ENCODE measurements around the gene CACNA1C.

CACNA1C gene

DNA sequence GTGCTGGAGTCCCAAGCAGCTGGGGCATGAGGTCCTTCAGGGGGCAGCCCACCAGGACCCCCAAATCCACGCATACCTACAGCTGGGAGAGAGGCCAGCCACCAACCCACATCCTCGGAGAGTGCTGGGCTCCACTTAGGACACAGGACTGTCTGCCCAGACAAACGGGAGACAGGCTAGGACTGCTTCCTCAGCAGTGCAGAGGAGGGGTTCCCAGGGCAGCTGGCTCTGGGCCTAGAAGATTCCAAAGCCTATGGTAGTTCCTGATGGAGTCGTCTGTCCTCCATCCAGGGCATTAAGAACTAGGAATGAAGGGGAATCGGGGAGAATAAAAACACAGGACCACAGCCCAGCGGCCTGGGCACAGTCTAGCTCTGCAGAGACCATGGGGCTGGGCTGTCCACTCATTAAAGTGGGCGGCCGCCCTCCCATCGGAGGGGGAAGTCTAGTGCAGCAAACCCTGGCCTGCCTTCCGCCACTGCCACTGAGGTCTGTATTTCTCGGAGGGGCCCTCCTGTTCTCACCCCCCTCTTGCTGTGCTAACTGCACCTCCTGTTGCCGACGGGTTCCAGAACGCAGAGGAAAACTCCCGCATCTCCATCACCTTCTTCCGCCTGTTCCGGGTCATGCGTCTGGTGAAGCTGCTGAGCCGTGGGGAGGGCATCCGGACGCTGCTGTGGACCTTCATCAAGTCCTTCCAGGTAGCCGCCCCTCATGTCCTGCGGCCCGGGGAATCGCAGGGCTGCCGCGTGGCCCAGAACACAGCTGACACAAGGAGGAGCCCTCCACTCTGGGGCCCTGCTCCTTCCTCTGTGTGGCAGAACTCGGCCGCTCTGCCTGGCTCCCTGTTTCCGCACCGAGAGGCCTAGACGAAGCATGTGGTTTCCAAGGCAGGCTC lies 598.5 kb downstream of the CACNA1C start:
- no peak for DNase-seq

GRCh38 chr12:2652011-2652400 lies 599.2 kb downstream of the CACNA1C start:
- no peak for DNase-seq

- DNase-seq = no peak
Observed at GRCh38 chr12:2652401-2653081, 599.8 kb downstream of the CACNA1C start.

DNA sequence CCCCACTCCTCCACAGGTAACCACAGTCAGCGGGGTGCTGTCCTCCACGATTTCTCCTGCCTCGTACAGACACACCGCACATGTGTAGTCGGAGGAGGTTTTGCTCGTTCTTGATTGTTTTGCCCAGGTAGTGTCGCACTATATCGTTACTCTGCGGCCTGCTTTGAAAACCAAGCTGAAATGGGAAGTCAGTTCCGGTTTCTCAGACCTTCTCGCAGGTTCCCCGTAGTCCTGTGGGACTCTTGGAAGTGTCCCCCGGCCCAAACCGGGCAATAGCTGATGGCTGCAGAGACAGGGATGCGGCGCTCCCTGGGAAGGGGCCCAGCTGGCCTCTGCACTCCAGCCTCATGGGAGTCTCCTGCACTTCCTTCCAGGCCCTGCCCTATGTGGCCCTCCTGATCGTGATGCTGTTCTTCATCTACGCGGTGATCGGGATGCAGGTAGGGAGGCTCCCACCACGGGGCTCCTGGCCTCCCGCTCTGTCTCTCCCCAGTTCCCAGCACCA lies 600.7 kb downstream of the CACNA1C start:
- no peak for DNase-seq

- no peak for DNase-seq
Observed at GRCh38 chr12:2654311-2654710, 601.5 kb downstream of the CACNA1C start.

DNA sequence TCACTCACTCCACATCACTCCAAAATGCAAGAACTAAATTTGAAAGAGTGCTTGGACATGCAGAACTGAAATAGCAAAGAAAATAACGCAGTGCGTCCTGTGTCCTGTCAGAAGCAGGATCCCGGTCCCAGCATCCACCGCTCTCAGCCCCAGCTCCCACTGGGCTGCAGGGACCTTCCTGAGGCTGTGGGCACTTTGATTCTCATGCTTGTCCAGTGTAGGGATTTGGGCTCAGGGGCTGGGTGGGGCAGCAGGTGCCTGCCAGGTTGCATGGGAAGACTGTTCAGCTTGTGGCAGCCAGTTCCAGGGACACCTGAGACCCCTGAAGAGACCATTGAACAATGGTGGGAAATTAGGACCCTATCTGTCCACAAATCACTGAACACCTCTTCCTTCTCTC lies 602.0 kb downstream of the CACNA1C start:
- no peak for DNase-seq

GRCh38 chr12:2662524-2662923 lies 609.7 kb downstream of the CACNA1C start:
- DNase-seq = no peak

DNA sequence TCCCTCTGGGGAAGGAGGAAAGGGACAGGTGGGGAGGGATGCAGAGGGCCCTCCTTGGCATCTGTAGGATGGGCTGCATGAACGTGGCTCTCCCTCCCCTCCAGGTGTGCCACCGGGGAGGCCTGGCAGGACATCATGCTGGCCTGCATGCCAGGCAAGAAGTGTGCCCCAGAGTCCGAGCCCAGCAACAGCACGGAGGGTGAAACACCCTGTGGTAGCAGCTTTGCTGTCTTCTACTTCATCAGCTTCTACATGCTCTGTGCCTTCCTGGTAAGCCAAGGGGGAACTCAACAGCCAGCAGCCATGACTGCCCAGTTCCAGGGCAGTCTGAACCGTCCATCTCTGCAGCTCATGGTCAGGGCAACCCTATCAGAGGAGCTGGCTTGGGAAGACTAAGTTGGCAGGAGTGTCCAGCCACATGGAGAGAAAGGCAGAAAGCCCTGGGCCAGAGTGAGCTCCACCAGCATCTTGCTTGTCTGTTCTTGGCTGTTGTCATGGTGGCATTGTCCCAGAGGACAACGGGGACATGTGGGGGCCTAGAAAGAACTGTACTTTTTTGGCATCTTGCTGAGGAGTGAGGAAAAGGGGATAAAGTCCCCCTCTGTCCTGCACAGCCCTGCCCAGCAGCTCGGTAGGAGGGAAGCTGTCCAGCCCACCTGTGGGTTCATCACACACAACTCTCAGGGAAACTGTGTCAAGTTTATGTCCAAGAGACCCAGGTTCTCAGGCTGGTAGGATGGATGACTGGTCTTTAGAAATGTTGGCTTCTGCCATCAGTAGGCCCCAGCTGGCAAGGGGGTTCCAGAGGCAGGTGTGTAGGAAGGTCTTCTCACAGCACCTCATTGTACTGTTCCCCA lies 612.2 kb downstream of the CACNA1C start:
- no peak for DNase-seq

GRCh38 chr12:2666411-2666810 lies 613.6 kb downstream of the CACNA1C start:
- no peak for DNase-seq

- no peak for DNase-seq
Observed at GRCh38 chr12:2666846-2667245, 614.1 kb downstream of the CACNA1C start.

- no peak for DNase-seq
Observed at GRCh38 chr12:2667716-2668440, 615.1 kb downstream of the CACNA1C start.

DNA sequence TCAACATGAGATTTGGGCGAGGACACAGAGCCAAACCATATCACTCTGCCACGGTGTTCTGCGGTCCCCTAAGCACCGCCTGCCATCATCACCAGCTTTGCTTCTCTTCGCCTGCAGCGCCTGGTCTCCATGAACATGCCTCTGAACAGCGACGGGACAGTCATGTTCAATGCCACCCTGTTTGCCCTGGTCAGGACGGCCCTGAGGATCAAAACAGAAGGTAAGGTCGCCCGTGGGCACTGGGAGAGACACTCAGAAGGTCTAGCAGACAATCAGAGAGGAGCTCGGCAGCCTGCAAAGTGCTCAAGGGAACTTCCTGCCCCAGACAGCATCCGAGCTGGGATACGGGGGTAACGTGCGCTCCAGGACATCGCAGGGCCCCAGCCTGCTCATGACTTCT lies 616.0 kb downstream of the CACNA1C start:
- DNase-seq = no peak

- DNase-seq = no peak
Observed at GRCh38 chr12:2669560-2669959, 616.8 kb downstream of the CACNA1C start.

GRCh38 chr12:2672863-2673262 lies 620.1 kb downstream of the CACNA1C start:
- no peak for DNase-seq

DNA sequence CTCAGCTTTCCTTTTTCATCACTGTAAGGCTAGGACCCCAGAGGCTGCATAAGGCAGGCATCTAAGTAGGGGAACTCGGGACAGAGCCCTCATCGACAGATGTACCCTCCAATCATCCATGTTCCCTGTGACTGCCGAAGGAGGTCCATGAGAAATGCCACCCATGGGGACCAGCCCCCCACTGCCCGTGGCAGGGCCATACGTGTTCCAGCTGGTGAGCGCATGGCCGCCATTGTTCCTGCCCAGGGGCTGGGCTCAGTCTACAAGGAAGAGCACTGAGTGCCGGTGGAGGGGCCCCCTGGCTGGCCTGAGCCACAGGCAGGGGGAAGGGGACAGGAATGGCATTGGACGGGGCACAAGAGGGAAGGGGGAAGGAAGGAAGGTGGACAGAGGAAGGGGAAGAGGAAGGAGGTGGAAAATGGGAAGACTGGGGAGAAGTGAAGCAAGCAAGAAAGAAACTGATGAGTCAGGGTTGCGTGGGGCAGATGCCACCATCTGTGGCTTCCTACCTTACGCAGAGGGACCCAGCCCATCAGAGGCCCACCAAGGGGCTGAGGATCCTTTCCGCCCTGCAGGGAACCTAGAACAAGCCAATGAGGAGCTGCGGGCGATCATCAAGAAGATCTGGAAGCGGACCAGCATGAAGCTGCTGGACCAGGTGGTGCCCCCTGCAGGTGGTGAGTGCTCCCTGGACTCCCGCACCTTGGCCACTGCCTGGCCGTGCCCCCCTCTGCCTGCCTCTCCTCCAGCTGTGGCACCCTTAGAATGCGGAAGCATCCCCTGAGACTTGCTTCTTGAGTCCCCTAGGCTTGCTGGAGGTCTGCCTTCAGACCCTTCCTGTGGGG lies 621.4 kb downstream of the CACNA1C start:
- no peak for DNase-seq

- no peak for DNase-seq
Observed at GRCh38 chr12:2675776-2676175, 623.0 kb downstream of the CACNA1C start.

DNA sequence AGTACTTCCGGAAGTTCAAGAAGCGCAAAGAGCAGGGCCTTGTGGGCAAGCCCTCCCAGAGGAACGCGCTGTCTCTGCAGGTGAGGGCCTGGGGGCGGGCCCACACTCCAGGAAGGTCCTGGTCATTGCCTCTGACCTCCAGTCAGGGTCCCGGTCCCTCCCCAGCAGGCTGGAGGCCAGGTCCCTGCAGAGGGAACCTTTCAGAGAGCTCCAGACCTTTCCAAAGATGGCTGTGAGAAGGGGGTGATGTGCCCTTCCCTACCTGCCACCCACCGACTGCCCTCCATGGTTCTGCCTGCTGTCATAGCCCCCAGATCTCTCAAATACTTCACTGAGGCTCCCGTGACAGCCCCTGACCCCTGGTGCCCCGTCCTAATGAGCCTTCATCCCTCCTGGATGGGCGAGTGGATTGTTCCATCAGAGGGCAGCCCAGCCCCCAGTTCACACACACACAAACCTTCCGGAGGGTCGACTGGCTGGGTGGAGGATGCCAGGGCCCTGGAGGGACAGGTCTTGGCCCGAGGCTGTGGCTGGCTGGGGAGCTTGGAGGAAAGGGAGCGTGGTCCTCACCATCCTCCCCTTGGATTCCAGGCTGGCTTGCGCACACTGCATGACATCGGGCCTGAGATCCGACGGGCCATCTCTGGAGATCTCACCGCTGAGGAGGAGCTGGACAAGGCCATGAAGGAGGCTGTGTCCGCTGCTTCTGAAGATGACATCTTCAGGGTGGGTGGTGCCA lies 624.5 kb downstream of the CACNA1C start:
- DNase-seq = no peak

- DNase-seq = no peak
Observed at GRCh38 chr12:2678426-2678825, 625.6 kb downstream of the CACNA1C start.

All from anterior cingulate cortex (tissue), 58 donors.